CD4-positive, alpha-beta T cell treated with Interferon alpha-2 for 1 hour (primary cell): ENCODE data around the gene NTM.

Source experiments
- DNase-seq, 2 donors: peaks; one replicate each; pipeline ENCODE4 v3.0.0-alpha.2; 2020 to 2022

NTM gene

DNA sequence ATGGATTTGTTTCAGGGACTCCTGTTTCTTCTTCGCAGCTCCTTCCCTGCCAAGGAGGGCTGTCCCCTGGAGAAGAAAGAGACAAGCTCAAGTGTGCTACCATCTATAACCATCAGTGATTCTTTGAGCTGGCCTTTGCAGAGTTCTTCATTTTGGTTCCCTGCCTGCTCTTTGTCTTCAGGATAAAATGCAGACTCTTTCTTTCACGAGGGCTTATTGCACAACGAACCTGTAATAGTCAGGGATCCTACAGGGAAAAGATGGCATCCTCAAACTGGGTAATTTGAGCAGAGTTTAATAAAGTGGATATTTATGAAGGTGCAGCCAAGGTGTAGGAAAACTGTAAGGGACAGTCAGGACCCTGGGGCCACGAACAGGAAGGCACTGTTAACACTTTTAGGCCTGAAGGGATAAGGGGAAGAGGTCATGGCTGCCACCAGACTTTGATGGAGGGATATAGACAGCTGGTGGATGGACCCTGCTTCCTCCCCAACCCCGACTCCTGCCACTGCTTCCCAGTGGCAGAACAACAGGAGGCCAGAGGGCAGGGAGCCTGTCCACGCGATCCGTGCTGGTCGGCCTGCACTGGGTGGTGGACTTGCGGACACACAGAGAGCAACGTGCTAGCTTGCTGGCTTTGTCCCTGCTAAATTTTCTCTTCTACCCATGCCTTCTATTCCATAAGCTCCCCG is 767.0 kb downstream of the NTM start:
- DNase-seq = no peak

DNA sequence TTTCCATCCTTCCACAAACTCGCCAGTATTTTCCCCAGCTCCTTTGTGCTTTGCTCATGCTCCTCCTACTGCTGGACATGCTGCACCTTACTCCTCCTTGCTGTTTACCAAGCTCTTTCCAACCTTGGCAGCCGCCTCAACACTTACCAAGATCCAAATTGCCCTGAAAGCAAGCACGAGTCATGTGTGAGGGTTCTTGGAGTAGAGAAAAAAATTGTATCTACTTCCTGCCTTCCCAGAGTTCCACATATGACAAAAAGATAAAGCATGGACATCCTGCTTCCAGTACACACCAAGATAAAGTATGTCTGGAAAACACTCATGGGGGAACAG is 767.5 kb downstream of the NTM start:
- no peak for DNase-seq

DNA sequence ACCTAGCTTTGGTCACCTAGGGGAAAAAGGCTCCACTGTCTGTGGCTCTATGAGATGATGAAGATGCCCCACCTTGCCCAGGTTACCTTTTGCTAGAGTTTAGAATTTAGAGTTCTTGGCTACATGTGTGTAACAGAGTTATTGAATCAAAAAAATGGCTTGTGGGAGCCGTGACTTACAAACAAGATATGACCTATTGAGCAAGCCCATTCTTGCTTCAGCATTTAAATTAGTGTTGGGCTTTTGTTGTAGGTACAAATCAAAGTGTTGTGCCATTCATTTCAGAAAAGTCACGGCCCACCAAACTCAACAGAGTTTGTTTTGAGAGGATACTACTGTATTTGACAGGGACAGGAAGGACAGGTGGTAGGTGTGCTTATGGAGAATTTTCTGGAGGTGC is 768.8 kb downstream of the NTM start:
- no peak for DNase-seq

DNA sequence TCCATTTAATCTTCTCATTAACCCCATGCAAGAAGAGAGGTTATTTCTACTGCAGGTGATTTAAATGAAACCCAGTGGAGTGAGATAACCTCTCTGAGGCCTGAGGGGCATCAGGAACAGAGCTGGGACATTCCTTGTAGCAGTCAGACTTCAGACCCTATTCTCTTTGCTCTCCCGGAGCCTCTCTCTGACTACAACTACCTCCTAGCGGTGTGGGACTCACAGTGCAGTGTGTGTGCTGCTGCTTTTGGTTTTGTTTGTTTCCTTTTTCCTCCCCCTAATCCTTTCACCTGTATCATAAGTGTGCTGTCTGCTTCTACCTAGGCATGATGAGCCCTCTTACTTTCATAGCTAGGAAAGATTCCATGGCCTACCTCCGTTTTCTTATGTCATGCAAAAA is 769.6 kb downstream of the NTM start:
- DNase-seq = no peak

DNA sequence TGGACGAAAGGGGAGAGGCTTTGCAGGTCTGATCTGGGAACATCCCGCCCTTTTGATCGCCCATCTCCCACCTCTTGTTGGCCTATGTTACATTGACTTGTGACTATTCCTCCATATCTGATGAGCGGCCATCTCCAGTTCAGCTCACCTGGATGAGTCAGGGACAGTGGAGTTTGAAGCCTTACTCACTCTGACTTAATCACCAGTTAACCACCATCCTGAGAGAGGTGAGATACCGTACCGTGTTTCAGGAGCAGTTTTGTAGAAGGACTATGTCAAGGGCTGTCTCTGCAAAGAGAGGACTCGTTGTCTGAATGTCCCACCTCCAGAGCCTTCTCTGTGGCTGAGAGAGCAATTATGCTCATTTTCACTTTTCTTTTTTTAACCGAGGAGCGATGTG is 771.7 kb downstream of the NTM start:
- DNase-seq = no peak

DNA sequence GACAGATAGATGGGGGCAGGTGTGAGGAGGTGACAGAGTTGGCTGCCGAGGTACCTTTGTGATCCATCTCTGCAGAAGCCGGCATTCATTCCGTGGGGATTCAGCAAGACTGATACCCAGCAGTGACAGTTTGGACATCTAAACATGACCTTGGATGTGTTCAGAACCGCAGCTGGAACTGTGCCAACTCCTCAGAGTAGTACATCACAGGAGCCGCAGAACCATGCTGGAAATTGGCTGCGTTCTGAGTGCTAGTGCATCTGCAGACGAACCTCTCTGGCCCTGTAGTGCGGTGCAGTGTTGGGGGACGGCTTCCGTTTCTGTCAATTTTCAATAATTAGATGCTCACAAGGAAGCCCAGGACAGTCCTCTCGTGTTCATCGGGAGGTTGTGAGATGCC is 772.1 kb downstream of the NTM start:
- DNase-seq = no peak

DNA sequence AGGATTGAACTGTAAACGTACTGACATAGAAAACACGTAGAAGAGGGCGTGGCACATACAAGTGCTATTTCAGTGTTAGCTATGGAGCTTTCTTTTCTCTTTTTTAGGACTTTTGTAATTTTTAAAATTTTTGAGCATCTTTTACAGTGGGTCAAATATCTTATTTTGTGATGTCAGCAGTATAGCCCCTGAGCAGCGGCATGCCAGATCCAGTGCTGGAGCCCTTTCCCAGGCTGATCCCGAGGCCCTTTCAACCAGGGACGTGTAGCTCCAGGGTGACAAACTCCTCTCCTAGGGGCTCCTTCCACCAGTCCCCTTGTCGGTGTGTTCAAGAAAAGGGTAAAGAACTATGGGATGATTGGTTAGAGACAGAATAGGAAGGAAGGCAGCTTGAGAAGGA is 777.0 kb downstream of the NTM start:
- DNase-seq = no peak

DNA sequence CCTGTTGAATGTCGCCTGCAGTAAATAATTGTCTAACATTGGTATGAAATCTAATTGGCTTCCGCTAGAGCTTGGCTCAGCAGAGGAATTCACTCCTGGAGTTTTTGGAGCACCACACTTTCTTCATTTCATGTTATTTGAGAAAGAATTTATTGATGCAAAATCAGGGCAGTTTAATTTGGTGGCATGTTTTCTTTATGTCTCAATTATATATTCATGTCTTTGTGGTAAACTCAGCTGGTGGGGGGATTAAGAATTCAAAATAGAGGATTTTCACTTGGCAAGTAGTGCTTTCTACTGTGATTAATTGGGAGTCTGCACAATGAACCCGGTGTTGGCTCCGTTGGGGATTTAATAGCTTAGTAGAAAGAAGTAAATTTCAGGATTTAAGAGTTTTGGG is 784.4 kb downstream of the NTM start:
- DNase-seq = no peak

DNA sequence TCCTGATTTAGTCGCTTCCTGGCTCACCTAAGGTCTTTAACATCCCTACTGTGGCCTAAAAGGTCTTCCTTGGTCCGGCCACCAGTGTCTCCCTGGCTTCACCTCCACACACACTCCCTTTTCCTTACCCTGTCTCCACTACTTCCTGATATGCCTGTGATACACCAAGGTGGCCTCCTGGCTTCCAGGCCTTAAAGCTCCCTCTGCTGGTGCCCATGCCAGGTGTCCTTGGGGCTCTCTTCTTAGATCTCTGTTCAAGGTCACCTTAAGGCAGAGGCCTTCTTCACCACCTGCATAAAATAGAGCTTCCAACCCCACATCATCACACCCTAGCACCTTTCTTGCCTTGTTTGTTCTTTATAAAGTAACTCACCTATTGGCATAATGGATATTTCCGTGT is 787.7 kb downstream of the NTM start:
- DNase-seq = no peak

DNA sequence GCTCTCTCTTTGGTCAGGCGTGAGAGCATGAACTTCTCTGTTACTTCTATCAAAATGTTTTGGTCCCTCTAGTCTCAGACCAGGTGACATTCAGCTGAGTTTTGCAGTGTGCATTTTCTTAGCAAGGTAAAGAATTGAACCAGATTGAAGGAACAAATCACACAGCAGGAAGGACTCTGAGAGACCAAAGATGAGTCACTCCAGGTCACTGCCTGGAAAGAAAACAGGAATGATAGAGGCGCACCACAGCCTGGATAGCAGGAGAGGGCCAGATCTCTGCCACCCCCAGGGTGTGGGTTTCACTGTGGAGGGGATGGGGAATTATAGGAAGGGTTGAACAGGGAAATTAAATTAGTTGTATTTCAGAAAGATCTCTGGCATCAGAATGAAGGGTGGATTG is 788.3 kb downstream of the NTM start:
- DNase-seq = no peak

DNA sequence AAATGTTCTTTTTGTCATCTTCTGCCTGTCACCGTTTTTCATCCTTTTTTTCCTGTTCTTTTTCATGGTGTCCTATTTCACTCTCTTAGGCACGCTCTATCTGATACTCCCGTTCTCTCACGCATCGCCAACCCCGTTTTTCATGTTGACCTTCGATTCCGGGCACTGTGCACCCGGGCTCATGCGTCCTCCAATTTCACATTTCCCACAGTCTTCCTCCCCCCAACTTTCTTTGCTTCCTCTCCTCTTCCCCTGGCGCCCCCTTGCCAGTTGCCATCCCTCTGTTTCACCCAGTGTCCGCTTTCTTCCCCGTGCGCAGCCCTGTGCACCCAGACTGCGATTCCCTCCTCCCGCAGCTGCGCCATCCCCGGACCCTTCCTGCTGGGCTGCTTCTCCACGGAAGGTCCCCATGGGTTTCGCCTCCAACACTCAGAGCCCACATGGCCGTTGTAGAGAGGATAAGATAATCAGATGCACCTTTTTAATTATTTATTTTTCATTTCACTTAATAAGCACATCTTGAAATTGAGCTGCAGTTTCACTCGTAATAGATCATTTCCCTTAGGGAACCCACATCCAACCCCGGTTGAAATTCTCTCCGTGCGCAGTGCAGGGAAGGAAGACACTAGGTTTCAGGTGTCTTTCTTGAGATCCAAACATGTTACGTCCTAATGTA is 791.1 kb downstream of the NTM start:
- no peak for DNase-seq

DNA sequence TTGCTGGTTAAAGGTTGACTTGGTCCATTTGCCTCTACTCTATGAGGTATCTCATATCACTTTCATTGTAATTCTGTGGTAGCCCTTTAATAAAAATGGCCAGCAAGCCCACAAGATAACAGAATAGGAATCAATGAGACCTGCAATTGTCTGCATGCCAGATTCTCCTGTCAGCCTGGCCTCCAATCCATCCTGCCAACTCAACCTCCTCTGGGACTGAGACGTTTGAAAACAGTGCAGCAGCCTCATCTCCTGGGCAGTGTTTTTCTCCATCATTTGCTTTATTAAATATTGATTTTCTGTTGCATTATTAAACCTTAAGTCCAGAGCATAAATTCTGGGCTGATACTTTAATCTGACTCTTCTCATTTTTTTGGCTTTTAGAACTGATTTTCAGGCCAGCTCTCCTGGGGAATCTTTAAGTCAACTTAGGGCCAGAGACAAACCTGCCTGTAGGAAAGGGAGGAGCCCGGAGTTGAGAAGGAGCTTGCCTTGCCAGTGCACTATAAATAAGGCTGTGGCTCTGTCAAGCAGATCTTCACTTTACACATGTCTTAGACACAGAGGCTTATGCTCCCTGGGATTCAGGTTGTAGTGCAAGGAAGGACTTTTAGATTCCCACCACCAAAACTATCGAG is 798.0 kb downstream of the NTM start:
- DNase-seq = no peak

DNA sequence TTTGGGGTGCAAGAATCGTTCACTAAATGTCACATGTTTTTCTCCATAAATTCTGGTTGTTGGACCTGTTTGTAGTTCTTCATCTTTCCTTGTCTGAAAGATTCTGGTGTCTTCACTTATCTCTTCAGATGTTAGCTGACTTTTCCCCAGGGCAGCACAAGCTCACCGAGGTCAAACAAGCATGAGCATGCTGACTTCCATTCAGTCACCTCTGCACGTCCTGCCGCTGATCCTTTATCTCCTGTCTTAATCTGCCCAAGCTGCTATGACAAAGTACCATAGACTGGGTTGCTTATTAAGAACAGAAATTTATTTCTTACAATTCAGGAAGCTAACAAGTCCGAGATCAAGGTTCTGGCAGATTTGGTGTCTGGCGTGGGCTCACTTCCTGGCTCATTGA is 800.6 kb downstream of the NTM start:
- no peak for DNase-seq

DNA sequence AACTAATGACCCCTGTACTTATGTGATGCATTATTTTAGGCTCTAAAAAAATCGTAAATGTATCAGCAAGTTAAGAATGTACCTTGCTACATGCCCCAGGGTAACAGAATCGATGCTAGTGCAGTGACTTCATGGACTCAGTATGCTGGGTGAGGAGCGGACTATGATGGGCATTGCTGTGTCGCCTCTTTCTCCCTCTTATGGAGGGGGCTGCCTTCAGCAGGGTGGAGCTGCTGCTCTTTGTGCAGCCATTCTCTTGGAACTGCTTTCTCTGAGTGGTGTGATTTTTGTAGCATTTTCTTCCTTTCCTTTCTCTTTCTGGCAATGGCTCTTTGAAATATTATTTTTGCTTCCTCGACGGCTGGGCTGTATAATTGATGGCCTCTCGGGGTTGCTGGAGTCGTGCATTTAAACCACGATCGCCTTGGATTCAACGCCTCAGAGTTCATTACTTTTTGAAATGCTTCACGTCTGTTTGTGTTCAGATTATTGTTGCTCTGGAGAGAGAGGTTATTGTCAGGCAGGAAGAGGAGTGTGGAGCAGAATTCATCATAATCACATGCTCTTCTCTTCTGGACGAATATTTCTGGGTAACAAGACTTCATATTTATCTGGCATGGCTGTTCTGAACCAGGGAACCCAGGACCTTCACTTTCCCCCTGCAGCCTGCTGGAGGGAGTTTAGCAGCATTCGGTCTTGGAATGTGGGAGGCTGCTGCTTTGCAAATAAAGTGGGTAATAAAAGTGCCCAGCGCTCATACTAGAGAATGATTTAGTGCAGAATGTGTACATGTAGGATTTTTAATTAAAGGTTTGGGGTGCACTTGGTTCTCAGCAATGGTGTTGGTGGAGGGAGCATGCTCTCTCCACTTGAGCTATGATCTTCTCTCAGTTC is 804.2 kb downstream of the NTM start:
- DNase-seq = no peak

DNA sequence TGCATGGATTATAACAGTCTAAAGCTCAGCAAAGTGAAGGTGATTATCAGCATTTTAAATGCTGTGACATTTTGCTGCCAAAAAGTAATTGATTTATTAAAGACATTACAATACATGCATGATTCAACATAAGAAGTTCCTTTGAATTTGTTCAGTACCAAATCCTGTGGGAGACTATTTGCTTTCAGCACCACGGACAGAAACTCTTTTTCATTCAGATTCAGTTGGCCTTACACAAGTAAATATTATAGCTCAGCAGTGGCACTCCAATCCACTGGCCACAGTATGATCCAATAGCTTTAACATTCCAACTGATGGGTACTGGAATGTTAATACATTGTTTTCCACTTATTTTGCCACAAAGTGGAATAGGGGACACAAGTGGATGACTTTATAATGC is 806.7 kb downstream of the NTM start:
- DNase-seq = no peak

DNA sequence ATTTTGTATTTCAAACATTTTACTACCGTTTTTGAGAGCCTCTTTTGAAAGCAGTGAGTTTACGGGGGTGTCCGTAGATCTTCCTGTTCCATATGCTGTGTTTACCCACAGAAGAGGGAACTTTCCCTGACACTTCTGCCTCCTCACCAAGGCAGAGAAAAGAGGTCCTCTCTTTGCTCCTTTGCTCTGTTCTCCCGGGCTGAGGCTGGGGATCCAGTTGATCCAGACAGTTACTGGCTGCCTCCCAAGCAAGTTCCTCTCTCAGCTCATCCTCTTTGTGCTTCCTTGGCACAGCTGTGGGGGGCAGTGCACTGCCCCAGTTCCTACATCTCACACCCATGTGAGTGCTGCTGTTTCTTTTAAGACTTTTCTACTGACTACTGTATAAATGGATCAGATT is 813.7 kb downstream of the NTM start:
- DNase-seq = no peak

DNA sequence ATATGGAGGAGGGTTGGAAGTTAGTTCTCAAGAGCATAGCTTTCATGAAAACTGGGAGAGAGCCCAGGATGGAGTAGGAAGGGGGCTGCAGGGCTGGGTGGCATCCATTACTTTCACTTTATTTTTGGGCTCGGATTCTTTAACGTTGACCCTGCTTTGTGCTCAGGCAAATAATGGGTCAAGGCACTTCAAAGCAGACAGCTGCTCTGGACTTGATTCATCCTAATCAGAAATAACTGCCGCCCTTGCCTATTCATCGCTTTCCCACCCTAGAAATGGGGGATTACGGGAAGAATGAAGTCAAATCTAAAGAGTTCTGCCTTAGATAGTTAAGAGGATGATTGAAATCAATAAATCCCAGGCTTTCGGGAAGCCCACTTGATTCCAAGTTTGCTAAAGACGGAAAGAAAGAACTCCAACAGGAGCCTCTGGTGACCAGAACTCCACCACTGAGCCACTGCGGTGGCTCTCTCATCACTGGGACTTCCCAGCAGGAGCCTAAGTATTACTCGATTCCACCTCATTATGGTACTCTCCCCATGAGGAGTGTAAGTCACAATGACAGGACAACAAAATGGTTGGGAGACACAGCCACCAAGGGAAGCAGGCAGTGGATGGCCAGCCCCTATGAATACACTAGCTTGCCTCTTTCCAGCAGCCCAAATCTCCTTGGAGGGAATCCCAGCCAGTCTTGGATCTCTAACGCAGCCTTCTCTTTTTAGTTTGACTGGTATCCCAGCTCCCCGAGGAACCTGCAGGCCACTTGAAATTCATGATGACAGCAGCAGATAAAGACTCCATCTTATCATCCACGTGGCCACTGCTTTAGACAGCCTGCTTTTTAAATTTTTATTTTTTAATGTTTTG is 815.5 kb downstream of the NTM start:
- no peak for DNase-seq

DNA sequence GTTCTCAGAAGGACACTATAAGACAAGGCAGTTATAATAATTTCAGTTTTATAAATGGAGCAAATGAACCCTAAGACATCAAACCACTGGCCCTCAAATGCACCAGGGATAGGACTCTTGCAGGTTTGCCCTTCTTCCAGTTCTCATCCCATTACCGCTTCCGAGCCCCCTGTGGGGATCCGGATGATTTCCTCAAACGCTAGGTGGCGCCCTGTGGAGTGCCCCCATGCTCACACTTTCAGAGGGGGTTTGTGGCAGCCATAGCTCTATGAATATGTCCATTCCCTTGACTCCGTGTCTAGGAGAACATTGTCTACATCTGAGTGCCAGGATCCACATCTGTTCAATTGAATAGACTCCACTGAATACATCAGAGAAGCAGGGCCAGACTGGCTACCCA is 816.3 kb downstream of the NTM start:
- DNase-seq = no peak

DNA sequence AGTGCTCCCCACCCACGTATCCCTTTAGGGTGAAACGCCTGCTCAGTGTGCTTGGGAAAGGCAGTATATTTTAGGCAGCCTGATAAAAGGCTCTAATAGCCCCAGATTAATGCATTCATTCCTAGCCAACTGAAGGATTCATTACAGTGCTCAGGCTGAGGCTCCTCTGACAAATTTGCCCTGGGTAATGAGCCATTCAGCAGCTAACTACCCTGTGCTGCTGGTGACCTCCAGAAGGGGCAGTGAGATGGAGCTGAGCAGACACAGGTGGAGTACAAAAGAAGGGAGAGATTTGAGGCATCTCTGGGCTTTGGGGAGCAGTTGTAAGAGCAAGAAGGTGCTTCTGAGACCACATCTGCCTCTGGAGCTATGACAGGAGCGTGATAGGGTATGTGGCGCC is 817.0 kb downstream of the NTM start:
- DNase-seq = no peak

DNA sequence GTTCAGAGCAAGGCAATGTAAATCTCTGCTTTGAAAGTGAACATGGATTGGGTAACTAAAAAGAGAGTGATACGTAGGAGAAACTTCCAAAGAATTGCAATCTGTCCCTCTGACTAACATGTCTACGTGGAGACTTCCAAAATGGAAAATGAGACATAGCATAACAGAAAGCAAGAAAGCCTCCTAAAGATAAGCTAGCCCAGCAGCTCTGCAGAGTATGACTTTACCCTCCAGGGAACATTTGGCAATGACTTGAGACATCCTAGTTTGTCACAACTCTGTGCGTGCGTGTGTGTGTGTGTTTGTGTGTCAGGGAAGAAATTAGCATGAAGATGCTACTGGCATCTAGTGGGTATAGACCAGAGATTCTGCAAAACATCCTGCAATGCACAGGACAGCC is 817.4 kb downstream of the NTM start:
- no peak for DNase-seq

DNA sequence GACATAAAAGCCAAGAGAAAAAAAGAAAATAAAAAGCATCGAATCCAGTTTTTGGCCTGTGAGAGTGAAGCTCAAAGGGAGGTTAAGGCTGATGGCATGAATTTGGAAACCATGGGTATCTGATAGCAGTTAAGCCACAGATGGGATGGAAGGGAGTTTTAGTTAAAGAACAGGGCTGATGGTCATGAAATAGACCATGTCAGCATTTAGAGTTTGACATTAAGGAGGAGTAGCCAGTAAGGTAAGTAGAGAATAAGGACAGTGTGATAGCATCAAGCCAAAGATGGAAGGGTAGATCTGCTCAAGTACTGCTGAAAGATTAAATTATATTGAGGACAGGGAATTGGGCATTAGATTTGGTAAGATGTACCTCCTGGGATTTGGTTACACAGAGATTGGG is 826.5 kb downstream of the NTM start:
- no peak for DNase-seq

DNA sequence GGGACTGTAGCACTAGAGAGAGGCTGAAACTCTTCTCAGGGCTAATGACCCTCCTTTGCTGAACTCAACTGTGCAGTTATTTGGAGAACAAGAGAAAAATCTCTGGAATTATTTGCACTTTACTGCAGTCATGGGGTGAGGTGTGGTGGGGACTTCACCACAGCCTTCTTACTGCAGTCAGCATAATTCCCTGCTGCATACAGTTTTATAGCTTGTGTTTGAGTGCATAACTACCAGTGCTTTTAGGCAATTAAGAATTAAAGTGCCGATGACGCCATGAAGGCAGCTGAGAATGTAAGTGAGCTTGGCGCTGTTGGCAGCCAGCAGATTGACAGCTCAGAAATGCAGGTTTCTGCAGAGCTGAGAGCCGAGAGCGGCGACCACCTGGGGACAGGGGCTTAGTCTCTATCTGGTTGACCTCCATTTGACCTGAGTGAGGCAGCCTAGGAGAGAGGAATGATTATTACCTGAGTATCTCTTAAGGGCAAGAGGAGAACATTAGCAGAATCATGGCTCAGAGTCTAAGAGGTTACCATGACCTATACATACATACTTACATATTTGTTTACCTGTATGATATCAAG is 830.0 kb downstream of the NTM start:
- no peak for DNase-seq
